ENCODE data around the gene SLC35G6.
A peak's percentile ranks its signal among the peaks of the same experiment; 100 is the strongest.

The SLC35G6 gene

DNA sequence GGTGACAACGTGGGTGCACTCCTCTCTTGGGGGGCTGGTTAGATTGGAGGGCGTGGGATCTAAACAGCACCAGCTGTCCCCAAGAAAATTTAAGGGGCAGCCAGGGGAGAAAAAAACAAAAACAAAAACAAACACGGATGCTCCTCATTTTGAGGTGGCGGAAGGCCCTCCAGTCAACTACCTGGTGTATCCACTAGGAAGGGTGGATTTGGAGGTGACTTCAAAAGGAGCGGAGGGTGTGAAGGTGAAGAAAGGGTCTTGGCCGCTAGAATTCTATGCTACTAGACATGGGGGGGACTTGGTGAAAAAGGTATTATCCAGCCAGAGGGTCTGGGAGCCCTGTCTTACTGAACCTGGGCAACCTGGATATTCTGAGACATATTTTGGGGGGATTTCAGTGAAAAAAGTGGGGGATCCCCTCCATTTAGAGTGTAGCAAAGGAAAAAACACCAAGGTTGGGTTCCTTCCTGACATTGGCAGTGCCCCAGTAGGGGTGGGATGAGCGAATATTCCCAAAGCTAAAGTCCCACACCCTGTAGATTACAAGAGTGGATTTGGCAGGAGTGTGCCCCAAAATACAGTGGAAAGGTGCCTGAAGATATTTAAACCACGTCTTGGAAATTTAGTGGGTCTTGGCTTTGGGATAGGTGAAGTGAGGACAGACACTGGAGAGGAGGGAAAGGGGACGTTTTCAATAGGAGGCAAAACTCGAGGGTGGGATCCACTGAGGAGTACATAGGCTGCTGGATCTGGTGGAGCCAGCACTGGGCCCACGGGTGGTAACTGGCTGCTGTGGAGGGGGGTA lies 42.4 kb upstream of the SLC35G6 start:
- H3K4me3 ChIP-seq (ENCODE audit: control insufficient read depth, low read depth, low read length): no peak overlapping the region
- TF ChIP-seq, protein P1, sequence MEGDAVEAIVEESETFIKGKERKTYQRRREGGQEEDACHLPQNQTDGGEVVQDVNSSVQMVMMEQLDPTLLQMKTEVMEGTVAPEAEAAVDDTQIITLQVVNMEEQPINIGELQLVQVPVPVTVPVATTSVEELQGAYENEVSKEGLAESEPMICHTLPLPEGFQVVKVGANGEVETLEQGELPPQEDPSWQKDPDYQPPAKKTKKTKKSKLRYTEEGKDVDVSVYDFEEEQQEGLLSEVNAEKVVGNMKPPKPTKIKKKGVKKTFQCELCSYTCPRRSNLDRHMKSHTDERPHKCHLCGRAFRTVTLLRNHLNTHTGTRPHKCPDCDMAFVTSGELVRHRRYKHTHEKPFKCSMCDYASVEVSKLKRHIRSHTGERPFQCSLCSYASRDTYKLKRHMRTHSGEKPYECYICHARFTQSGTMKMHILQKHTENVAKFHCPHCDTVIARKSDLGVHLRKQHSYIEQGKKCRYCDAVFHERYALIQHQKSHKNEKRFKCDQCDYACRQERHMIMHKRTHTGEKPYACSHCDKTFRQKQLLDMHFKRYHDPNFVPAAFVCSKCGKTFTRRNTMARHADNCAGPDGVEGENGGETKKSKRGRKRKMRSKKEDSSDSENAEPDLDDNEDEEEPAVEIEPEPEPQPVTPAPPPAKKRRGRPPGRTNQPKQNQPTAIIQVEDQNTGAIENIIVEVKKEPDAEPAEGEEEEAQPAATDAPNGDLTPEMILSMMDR (IDR thresholded peaks at IDR 0.05; ENCODE audit: control insufficient read depth, insufficient read depth, low read depth, low read length, missing control alignments): no peak

DNA sequence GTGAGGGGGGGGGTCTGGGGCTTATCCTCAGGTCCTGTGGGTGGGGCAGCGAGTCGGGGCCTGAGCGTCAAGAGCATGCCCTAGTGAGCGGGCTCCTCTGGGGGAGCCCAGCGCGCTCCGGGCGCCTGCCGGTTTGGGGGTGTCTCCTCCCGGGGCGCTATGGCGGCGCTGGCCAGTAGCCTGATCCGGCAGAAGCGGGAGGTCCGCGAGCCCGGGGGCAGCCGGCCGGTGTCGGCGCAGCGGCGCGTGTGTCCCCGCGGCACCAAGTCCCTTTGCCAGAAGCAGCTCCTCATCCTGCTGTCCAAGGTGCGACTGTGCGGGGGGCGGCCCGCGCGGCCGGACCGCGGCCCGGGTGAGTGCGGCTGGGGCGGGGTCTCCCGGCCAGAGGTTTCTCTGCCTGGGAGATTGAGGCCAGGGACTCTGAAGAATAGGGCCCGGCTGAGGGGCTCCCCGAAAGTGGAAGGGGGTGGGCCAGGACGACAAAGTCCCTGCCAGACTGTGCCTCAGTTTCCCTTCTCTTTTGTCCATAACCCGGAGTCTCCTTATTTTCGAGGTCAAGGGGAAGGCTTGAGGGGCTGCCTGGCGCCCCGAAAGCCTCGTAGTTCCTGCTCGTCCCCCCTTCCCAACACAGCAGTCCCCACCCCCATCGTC lies 41.7 kb upstream of the SLC35G6 start, which contains the start of gene FGF11:
Gene FGF11, plus strand, starts transcription at position 51 of the 651 bp plus-strand sequence. Its CDS starts 109 bp downstream, at position 160.
- H3K4me3 ChIP-seq (ENCODE audit: control insufficient read depth, low read depth, low read length): peak within 1 kb of the TSS; percentile 45
- no peak for DNase-seq (ENCODE audit: low read depth)
- TF ChIP-seq, protein P1 (IDR thresholded peaks at IDR 0.05; ENCODE audit: control insufficient read depth, insufficient read depth, low read depth, low read length, missing control alignments): no peak

More for the DNA sequence above, 42.4 kb upstream of the SLC35G6 start:
- no peak for DNase-seq (ENCODE audit: low read depth)

DNA sequence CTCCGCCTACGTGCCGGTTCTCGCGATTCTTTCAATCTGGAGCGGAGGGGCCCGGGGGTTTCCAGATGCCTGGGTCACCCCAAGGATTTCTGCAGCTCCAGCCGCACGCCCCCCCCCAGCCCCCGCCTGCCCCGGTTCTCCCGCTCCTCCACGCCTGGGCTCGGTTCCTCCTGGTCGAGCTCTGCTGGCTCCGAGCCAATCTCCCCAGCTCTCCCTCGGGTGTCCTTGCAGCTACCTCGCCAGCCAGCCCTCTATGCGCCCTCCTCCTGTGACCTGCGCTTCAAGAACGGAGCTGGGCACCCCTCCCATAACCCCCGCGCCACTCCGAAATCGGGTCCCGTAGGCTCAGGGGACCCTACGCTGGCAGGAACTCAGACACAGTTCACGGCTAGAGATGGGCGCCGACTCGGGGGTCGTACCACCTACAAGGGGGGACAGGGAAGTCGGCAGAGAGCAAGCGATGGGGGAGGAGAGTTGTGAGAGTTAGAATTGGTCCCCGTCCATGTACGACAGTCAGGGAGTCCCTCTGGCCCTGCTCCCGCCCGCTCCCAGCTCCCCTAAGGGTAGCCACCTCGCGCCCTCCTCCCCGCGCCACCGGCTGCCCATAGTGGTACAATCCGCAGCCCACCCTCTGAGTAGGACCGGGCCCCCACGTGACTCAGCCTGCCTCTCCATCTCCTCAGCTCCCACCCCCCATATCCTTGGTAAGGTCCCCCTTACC lies 41.0 kb upstream of the SLC35G6 start:
- peak overlapping the region; percentile 45 for H3K4me3 ChIP-seq (ENCODE audit: control insufficient read depth, low read depth, low read length)
- TF ChIP-seq, protein P1 (IDR thresholded peaks at IDR 0.05; ENCODE audit: control insufficient read depth, insufficient read depth, low read depth, low read length, missing control alignments): no peak
- DNase-seq (ENCODE audit: low read depth): no peak

DNA sequence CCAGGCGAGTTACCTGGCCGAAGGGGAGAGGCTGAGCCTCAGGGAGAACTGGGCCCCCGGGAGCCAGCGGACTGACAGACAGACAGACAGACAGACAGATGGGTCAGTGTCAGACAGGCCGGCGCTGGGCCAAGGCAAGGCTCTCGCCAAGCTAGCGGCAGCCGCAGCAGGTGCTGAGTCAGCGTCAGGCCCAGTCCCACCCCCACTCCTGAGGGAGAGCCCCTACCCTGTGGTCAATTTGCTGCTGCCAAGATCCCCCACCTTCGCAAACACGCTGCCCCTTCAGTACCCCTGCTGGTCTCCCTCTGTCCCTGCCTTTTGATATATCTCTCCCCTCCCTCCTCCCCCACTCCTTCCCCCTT lies 40.4 kb upstream of the SLC35G6 start:
- TF ChIP-seq, protein P1 (IDR thresholded peaks at IDR 0.05; ENCODE audit: control insufficient read depth, insufficient read depth, low read depth, low read length, missing control alignments): peak; percentile 11
- no peak overlapping the region; the same call in 1 of the 2 replicates for H3K4me3 ChIP-seq (ENCODE audit: control insufficient read depth, low read depth, low read length)
- no peak for DNase-seq (ENCODE audit: low read depth)

DNA sequence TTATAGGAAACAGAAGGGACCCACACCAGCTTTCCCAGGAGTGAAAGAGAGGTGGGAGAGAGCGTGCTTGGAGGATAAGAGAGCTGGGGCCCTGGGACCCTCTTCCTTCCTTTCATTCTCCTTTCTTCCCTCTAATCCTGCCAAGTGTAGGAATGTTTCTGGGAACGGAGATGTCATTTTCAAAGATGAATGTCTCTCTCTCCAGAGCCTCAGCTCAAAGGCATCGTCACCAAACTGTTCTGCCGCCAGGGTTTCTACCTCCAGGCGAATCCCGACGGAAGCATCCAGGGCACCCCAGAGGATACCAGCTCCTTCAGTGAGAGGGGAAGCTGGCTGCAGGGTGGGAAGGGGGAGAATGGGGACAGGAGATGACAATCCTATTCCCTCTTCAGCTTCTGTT lies 40.0 kb upstream of the SLC35G6 start:
- no peak overlapping the region for H3K4me3 ChIP-seq (ENCODE audit: control insufficient read depth, low read depth, low read length)
- TF ChIP-seq, protein P1 (IDR thresholded peaks at IDR 0.05; ENCODE audit: control insufficient read depth, insufficient read depth, low read depth, low read length, missing control alignments): no peak
- DNase-seq (ENCODE audit: low read depth): no peak

- TF ChIP-seq, protein P1 (IDR thresholded peaks at IDR 0.05; ENCODE audit: control insufficient read depth, insufficient read depth, low read depth, low read length, missing control alignments): no peak
- H3K4me3 ChIP-seq (ENCODE audit: control insufficient read depth, low read depth, low read length): no peak overlapping the region
- no peak for DNase-seq (ENCODE audit: low read depth)
These were observed 39.1 kb upstream of the SLC35G6 start for GRCh38 chr17:7442142-7442541.
